ENCODE measurements around the gene DNAJC27. TPM values are rescaled to one million over a fixed set of nuclear protein-coding genes. Genes with fewer than 3 reads are reported as not detected.
A peak's percentile ranks its signal among the peaks of the same experiment; 100 is the strongest.

DNAJC27 gene
- total RNA-seq, 1 experiment from 2014 or later, result 2.0 TPM

GRCh38 chr2:24935145-24935544, 36.6 kb downstream of the DNAJC27 start:
- intact Hi-C loops (cut with micrococcal nuclease), result no loop called here
- H3K9me2 ChIP-seq (replicated peaks; ENCODE audit: low read length), result no peaks in the 10 kb centered on the region
- ChIA-PET POLR2A (ENCODE audit: unreplicated experiment) (no interaction called here), CTCF (no interaction called here)
- H3K79me2 ChIP-seq (ENCODE audit: low read length), result no peaks in the 10 kb centered on the region
- H3K27me3 ChIP-seq (ENCODE audit: low read length), result no peaks in the 10 kb centered on the region
- no peaks in the 10 kb centered on the region for H3F3A ChIP-seq (ENCODE audit: low read length, unreplicated experiment)
- H3K4me2 ChIP-seq (ENCODE audit: low read length), result no peak overlapping the region
- H3K27ac ChIP-seq (ENCODE audit: low read length), result no peak overlapping the region
- H3K9ac ChIP-seq (ENCODE audit: low read length), result no peak overlapping the region
- H3K4me1 ChIP-seq (ENCODE audit: insufficient read depth, low read length), result peaks cover 7% of the 10 kb centered on the region; the same call in 1 of the 2 replicates
- H4K20me1 ChIP-seq (ENCODE audit: low read length), result no peaks in the 10 kb centered on the region
- H3K4me3 ChIP-seq (ENCODE audit: low read length), result no peak overlapping the region
- no peak for ATAC-seq
- no peak for DNase-seq
- H2AFZ ChIP-seq (ENCODE audit: low read length), result no peak overlapping the region
- no peaks in the 10 kb centered on the region for H3K9me3 ChIP-seq (ENCODE audit: low read length)
- no peaks in the 10 kb centered on the region for H3K36me3 ChIP-seq (ENCODE audit: low read depth, low read length)
- BruUV-seq (replicated peaks), result no TSS peak
- TF ChIP-seq EZH2 (IDR thresholded peaks at IDR 0.05; ENCODE audit: low read length, unreplicated experiment) (no peak), EZH2phosphoT487 (IDR thresholded peaks at IDR 0.05; ENCODE audit: borderline replicate concordance, low read length) (no peak), CTCF (conservative IDR thresholded peaks at IDR 0.05; ENCODE audit: low read depth, low read length) (no peak)

- H2AFZ ChIP-seq (ENCODE audit: low read length), result no peak overlapping the region
- ChIA-PET POLR2A (ENCODE audit: unreplicated experiment) (no interaction called here), CTCF (no interaction called here)
Measured at GRCh38 chr2:24932715-24933114, 39.0 kb downstream of the DNAJC27 start.

GRCh38 chr2:24930768-24931167, 41.0 kb downstream of the DNAJC27 start:
- no peak overlapping the region for H3K4me3 ChIP-seq (ENCODE audit: low read length)
- H3K4me1 ChIP-seq (ENCODE audit: insufficient read depth, low read length), result peaks cover 7% of the 10 kb centered on the region; the same call in 1 of the 2 replicates
- H3K9ac ChIP-seq (ENCODE audit: low read length), result no peak overlapping the region
- no peaks in the 10 kb centered on the region for H4K20me1 ChIP-seq (ENCODE audit: low read length)
- no TSS peak for BruUV-seq (replicated peaks)
- peak; percentile 91 for ATAC-seq
- no peaks in the 10 kb centered on the region for H3K79me2 ChIP-seq (ENCODE audit: low read length)
- TF ChIP-seq EZH2phosphoT487 (IDR thresholded peaks at IDR 0.05; ENCODE audit: borderline replicate concordance, low read length) (no peak), EZH2 (IDR thresholded peaks at IDR 0.05; ENCODE audit: low read length, unreplicated experiment) (no peak), CTCF (conservative IDR thresholded peaks at IDR 0.05; ENCODE audit: low read depth, low read length) (no peak)
- peak; percentile 13 for DNase-seq
- H3K4me2 ChIP-seq (ENCODE audit: low read length), result peak overlapping the region; percentile 5; the same call in 1 of the 2 replicates
- no peaks in the 10 kb centered on the region for H3K36me3 ChIP-seq (ENCODE audit: low read depth, low read length)
- H3K9me3 ChIP-seq (ENCODE audit: low read length), result no peaks in the 10 kb centered on the region
- H3K9me2 ChIP-seq (replicated peaks; ENCODE audit: low read length), result no peaks in the 10 kb centered on the region
- H3F3A ChIP-seq (ENCODE audit: low read length, unreplicated experiment), result no peaks in the 10 kb centered on the region
- H3K27ac ChIP-seq (ENCODE audit: low read length), result no peak overlapping the region
- H2AFZ ChIP-seq (ENCODE audit: low read length), result peak overlapping the region; percentile 62
- intact Hi-C loops (cut with micrococcal nuclease), result no loop called here
- no peaks in the 10 kb centered on the region for H3K27me3 ChIP-seq (ENCODE audit: low read length)
- POLR2A ChIA-PET (ENCODE audit: unreplicated experiment), result no interaction called here
- CTCF ChIA-PET, result no interaction called here

More at GRCh38 chr2:24932715-24933114, 39.0 kb downstream of the DNAJC27 start:
- no peak for ATAC-seq
- no peak for DNase-seq
- Histone ChIP-seq H3K9me3 (ENCODE audit: low read length) (no peaks in the 10 kb centered on the region), H3K4me1 (ENCODE audit: insufficient read depth, low read length) (peaks cover 7% of the 10 kb centered on the region; the same call in 1 of the 2 replicates), H3K4me3 (ENCODE audit: low read length) (no peak overlapping the region), H3K27ac (ENCODE audit: low read length) (no peak overlapping the region), H4K20me1 (ENCODE audit: low read length) (no peaks in the 10 kb centered on the region), H3F3A (ENCODE audit: low read length, unreplicated experiment) (no peaks in the 10 kb centered on the region), H3K27me3 (ENCODE audit: low read length) (no peaks in the 10 kb centered on the region), H3K9ac (ENCODE audit: low read length) (no peak overlapping the region), H3K36me3 (ENCODE audit: low read depth, low read length) (no peaks in the 10 kb centered on the region), H3K9me2 (replicated peaks; ENCODE audit: low read length) (no peaks in the 10 kb centered on the region), H3K4me2 (ENCODE audit: low read length) (no peak overlapping the region), H3K79me2 (ENCODE audit: low read length) (no peaks in the 10 kb centered on the region)
- no peak for TF ChIP-seq EZH2phosphoT487 (IDR thresholded peaks at IDR 0.05; ENCODE audit: borderline replicate concordance, low read length)
- TF ChIP-seq EZH2 (IDR thresholded peaks at IDR 0.05; ENCODE audit: low read length, unreplicated experiment), result no peak
- BruUV-seq (replicated peaks), result no TSS peak
- intact Hi-C loops (cut with micrococcal nuclease), result no loop called here

Measured in PC-3 (cell line).